ENCODE results near the gene CCDC80. TPM values are rescaled to one million over a fixed set of nuclear protein-coding genes. Genes with fewer than 3 reads are reported as not detected.
A peak's percentile ranks its signal among the peaks of the same experiment; 100 is the strongest.

CCDC80 gene
- total and polyA plus RNA-seq, 8 donors, result 42.7 to 247 (median 81.4) TPM

DNA sequence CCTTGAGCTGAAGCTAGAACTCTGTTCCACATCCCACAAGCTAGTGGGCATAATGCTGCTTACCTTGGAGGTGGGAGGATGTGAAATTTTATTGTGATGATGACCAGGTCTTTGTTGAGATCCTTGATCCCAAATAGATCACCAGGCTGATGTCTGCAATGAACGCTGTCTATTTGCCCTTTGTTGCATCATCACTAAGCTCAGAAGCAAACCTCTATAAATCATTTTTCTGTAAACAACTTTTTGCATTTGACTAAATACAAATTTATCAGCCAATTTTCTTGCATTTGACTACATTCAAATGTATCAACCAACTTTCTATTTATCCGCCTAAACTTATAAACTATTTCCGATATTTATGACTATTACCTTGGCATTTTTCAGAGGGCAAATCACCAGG lies 9.7 kb downstream of the CCDC80 start:
- intact Hi-C loops (cut with DNase I), result loop anchor here in 1 of 2 donors (10.0 kb wide), 1 partner anchor 354 kb away; no protein-coding TSS in a partner anchor
- H3K27me3 ChIP-seq, result no peaks in the 10 kb centered on the region
- no peak overlapping the region for H3K4me3 ChIP-seq
- no peaks in the 10 kb centered on the region for H3K36me3 ChIP-seq
- DNase-seq (no peak), ATAC-seq (no peak)
- peaks cover 0 to 11% of the 10 kb centered on the region in 2 donors for H3K4me1 ChIP-seq
- TF ChIP-seq, protein P1, sequence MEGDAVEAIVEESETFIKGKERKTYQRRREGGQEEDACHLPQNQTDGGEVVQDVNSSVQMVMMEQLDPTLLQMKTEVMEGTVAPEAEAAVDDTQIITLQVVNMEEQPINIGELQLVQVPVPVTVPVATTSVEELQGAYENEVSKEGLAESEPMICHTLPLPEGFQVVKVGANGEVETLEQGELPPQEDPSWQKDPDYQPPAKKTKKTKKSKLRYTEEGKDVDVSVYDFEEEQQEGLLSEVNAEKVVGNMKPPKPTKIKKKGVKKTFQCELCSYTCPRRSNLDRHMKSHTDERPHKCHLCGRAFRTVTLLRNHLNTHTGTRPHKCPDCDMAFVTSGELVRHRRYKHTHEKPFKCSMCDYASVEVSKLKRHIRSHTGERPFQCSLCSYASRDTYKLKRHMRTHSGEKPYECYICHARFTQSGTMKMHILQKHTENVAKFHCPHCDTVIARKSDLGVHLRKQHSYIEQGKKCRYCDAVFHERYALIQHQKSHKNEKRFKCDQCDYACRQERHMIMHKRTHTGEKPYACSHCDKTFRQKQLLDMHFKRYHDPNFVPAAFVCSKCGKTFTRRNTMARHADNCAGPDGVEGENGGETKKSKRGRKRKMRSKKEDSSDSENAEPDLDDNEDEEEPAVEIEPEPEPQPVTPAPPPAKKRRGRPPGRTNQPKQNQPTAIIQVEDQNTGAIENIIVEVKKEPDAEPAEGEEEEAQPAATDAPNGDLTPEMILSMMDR (IDR thresholded peaks at IDR 0.05), result no peak
- no peak overlapping the region for H3K27ac ChIP-seq
- H3K9me3 ChIP-seq, result no peaks in the 10 kb centered on the region

DNA sequence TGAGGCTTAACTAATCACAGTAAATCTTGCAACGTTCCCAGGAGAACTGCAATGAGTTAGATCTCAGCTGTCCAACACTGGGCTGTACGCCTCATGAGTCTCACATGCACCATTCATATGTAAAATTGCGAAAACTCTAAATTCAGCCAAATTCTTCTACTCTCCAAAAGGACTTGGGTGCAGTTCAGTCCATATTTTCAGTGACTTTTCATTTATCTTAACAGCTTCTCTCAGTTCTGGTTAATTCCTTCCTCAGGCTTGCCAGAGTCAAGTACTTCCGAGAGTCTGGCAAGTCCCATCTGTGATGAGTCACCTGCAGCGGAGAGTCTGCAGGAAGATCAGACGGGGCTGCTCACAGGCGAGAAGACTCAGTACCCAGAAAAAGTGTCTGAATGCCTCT lies 11.5 kb downstream of the CCDC80 start:
- peak in 2 of 4 donors; percentile 57 to 67 for DNase-seq
- H3K9me3 ChIP-seq, result no peaks in the 10 kb centered on the region
- no peaks in the 10 kb centered on the region for H3K36me3 ChIP-seq
- no peak overlapping the region for H3K4me3 ChIP-seq
- TF ChIP-seq, protein P1 (IDR thresholded peaks at IDR 0.05), result no peak
- peak; percentile 93 for ATAC-seq
- no peaks in the 10 kb centered on the region for H3K4me1 ChIP-seq
- intact Hi-C loops (cut with DNase I), result no loop called here
- no peak overlapping the region for H3K27ac ChIP-seq
- no peaks in the 10 kb centered on the region for H3K27me3 ChIP-seq

DNA sequence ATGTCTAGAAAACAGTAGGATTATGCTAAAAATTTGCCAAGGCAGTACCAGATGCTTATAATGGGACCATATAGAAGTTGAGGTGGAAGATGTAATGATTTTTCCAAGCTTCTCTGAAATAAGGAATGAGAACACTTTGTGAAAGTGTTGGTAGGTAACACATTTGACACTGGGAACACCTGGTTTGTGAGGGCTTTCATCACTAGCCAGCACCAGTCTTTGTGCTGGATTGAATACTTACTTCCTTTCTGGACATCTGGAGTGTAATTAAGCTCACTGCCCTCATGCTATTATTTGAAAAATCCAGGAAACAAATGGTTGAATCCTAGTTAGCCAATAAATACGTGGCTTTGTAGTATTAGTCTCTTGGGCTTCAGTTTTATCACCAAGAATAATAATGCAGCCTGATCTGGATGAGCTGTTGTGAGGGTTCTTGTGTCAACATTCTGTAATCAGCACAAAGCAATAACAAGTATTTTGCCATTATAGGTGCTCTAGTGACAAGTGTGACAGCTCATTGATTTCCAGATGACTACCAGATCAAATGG lies 12.9 kb downstream of the CCDC80 start:
- no peaks in the 10 kb centered on the region for H3K4me1 ChIP-seq
- ATAC-seq (no peak), DNase-seq (no peak)
- TF ChIP-seq, protein P1 (IDR thresholded peaks at IDR 0.05), result no peak
- H3K4me3 ChIP-seq, result no peak overlapping the region
- intact Hi-C loops (cut with DNase I), result no loop called here
- H3K27me3 ChIP-seq, result no peaks in the 10 kb centered on the region
- no peaks in the 10 kb centered on the region for H3K9me3 ChIP-seq
- H3K27ac ChIP-seq, result no peak overlapping the region
- H3K36me3 ChIP-seq, result no peaks in the 10 kb centered on the region

DNA sequence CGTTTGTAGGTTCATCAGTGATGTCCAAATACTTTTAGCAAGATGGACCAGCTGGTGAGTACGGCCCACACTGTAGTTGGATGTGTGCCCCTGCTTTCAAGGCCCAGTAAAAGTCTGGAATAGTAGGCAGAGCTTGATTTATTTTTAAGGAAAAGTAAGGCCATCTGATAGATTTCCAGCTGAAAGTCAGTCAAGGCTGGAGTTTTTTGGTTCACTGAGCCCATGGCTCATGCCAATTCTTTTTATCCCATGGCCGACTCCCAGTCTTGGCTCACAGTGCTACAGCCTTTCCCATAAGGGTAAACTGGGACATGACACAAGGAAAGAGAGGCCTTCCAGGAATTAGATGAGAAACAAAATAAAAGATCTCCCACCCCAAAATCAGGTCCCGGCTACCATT lies 13.5 kb downstream of the CCDC80 start:
- H3K9me3 ChIP-seq, result no peaks in the 10 kb centered on the region
- intact Hi-C loops (cut with DNase I), result no loop called here
- no peak overlapping the region for H3K4me3 ChIP-seq
- ATAC-seq (no peak), DNase-seq (no peak)
- H3K27ac ChIP-seq, result no peak overlapping the region
- no peaks in the 10 kb centered on the region for H3K27me3 ChIP-seq
- H3K4me1 ChIP-seq, result no peaks in the 10 kb centered on the region
- no peaks in the 10 kb centered on the region for H3K36me3 ChIP-seq
- TF ChIP-seq, protein P1 (IDR thresholded peaks at IDR 0.05), result no peak

DNA sequence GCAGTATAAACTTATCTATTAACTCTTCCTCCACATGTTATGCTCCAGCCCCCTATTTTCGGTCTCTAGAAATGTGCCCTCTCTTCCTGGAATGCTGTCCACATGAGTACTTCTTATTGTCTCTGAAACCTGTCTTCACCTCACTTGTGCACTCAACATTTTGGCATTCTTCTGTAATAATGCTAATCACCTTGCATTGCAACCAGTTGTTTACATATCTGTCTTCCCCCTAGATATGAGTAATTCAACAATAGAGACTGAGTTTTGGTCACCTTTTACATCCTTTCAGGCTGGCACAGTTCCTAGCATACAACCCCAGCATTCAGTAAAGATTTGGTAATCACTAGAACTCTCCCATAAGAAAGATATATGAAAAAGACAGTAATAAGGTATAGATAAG lies 17.2 kb downstream of the CCDC80 start:
- no peak for ATAC-seq
- no peak overlapping the region for H3K4me3 ChIP-seq

More for the DNA sequence above, 17.2 kb downstream of the CCDC80 start:
- DNase-seq, result no peak
- no peaks in the 10 kb centered on the region for H3K4me1 ChIP-seq
- H3K27ac ChIP-seq, result no peak overlapping the region
- no peaks in the 10 kb centered on the region for H3K36me3 ChIP-seq
- intact Hi-C loops (cut with DNase I), result no loop called here
- H3K9me3 ChIP-seq, result no peaks in the 10 kb centered on the region
- TF ChIP-seq, protein P1 (IDR thresholded peaks at IDR 0.05), result no peak
- H3K27me3 ChIP-seq, result no peaks in the 10 kb centered on the region
